GM10266 (cell line): ENCODE results near the gene NXN.
"Not testable (repeated sequence)": the region's sequence is repeated elsewhere in the genome, so short reads cannot be mapped to it uniquely, and the experiment has no call there.

Experiments used
- DNase-seq: peaks from one replicate; pipeline ENCODE4 v3.0.0; 2012; ENCODE audit errors: extremely low spot score
- CTCF ChIP-seq: IDR thresholded peaks from 2 replicates; pipeline ENCODE4 v1.5.1; 2012; ENCODE audit warnings: mild to moderate bottlenecking, low read depth; ENCODE audit not compliant: control insufficient read depth, insufficient read depth; ENCODE audit errors: missing control alignments

NXN gene

GRCh38 chr17:856149-856548, 123.4 kb downstream of the NXN start:
- DNase-seq: no peak
- TF ChIP-seq CTCF: no peak

- no peak for TF ChIP-seq CTCF
- no peak for DNase-seq
Observed at GRCh38 chr17:855569-855968, 124.0 kb downstream of the NXN start.

GRCh38 chr17:852850-853249, 126.7 kb downstream of the NXN start:
- DNase-seq: not testable (repeated sequence)

- DNase-seq: no peak
- no peak for TF ChIP-seq CTCF
Observed at GRCh38 chr17:852349-852748, 127.2 kb downstream of the NXN start.

- no peak for TF ChIP-seq CTCF
Observed at GRCh38 chr17:851924-852323, 127.7 kb downstream of the NXN start.

GRCh38 chr17:850851-851763, 128.5 kb downstream of the NXN start:
- DNase-seq: no peak
- no peak for TF ChIP-seq CTCF

More at GRCh38 chr17:851924-852323, 127.7 kb downstream of the NXN start:
- DNase-seq: no peak

GRCh38 chr17:850086-850850, 129.3 kb downstream of the NXN start:
- no peak for TF ChIP-seq CTCF
- no peak for DNase-seq
